ENCODE measurements around the gene NT5DC3. TPM values are rescaled to one million over a fixed set of nuclear protein-coding genes. Genes with fewer than 3 reads are reported as not detected.

The NT5DC3 gene
- total and polyA plus RNA-seq, 4 donors: 1.3 to 9.0 (median 4.4) TPM

DNA sequence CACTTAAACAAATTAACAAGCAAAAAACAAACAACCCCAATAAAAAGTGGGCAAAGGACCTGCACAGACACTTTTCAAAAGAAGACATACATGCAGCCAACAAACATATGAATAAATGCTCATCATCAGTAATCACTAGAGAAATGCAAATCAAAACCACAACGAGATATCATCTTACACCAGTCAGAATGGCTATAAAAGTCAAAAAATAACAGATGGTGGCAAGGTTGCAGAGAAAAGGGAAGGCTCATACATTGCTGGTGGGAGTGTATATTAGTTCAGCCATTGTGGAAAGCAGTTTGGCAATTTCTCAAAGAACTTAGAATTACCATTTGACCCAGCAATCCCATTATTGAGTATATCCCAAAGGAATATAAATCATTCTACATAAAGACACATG lies 34.6 kb upstream of the NT5DC3 start:
- Histone ChIP-seq H3K9ac (ENCODE audit: low read depth in 1 of 2, low read length in 2 of 2) (no peak overlapping the region), H3K9me3 (ENCODE audit: control insufficient read depth in 4 of 4, low read length in 3 of 4) (no peaks in the 10 kb centered on the region), H3K27me3 (ENCODE audit: control insufficient read depth in 4 of 4, insufficient read depth in 4 of 4, low read length in 3 of 4) (no peaks in the 10 kb centered on the region), H3K4me3 (ENCODE audit: low read depth in 1 of 3, low read length in 3 of 3) (no peak overlapping the region), H3K4me1 (ENCODE audit: control insufficient read depth in 4 of 4, insufficient read depth in 4 of 4, low read length in 3 of 4) (peaks cover 0 to 1% (median 0%) of the 10 kb centered on the region in 4 donors), H3K36me3 (ENCODE audit: control insufficient read depth in 4 of 4, insufficient read depth in 3 of 4, low read depth in 1 of 4, low read length in 3 of 4) (no peaks in the 10 kb centered on the region), H3K27ac (ENCODE audit: low read depth in 1 of 2, low read length in 2 of 2) (no peak overlapping the region)
- no peak for DNase-seq (ENCODE audit: low spot score)
- WGBS: 2% methylated on average over 1 of the region's 1 CpG
- TF ChIP-seq, protein P1, sequence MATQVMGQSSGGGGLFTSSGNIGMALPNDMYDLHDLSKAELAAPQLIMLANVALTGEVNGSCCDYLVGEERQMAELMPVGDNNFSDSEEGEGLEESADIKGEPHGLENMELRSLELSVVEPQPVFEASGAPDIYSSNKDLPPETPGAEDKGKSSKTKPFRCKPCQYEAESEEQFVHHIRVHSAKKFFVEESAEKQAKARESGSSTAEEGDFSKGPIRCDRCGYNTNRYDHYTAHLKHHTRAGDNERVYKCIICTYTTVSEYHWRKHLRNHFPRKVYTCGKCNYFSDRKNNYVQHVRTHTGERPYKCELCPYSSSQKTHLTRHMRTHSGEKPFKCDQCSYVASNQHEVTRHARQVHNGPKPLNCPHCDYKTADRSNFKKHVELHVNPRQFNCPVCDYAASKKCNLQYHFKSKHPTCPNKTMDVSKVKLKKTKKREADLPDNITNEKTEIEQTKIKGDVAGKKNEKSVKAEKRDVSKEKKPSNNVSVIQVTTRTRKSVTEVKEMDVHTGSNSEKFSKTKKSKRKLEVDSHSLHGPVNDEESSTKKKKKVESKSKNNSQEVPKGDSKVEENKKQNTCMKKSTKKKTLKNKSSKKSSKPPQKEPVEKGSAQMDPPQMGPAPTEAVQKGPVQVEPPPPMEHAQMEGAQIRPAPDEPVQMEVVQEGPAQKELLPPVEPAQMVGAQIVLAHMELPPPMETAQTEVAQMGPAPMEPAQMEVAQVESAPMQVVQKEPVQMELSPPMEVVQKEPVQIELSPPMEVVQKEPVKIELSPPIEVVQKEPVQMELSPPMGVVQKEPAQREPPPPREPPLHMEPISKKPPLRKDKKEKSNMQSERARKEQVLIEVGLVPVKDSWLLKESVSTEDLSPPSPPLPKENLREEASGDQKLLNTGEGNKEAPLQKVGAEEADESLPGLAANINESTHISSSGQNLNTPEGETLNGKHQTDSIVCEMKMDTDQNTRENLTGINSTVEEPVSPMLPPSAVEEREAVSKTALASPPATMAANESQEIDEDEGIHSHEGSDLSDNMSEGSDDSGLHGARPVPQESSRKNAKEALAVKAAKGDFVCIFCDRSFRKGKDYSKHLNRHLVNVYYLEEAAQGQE (IDR thresholded peaks at IDR 0.05): no peak
- TF ChIP-seq, protein P2, sequence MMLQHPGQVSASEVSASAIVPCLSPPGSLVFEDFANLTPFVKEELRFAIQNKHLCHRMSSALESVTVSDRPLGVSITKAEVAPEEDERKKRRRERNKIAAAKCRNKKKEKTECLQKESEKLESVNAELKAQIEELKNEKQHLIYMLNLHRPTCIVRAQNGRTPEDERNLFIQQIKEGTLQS (IDR thresholded peaks at IDR 0.05): no peak
- TF ChIP-seq EGR1 (IDR thresholded peaks at IDR 0.05; ENCODE audit: low read depth in 2 of 2) (no peak), JUND (IDR thresholded peaks at IDR 0.05) (no peak)
- TF ChIP-seq, protein P3, sequence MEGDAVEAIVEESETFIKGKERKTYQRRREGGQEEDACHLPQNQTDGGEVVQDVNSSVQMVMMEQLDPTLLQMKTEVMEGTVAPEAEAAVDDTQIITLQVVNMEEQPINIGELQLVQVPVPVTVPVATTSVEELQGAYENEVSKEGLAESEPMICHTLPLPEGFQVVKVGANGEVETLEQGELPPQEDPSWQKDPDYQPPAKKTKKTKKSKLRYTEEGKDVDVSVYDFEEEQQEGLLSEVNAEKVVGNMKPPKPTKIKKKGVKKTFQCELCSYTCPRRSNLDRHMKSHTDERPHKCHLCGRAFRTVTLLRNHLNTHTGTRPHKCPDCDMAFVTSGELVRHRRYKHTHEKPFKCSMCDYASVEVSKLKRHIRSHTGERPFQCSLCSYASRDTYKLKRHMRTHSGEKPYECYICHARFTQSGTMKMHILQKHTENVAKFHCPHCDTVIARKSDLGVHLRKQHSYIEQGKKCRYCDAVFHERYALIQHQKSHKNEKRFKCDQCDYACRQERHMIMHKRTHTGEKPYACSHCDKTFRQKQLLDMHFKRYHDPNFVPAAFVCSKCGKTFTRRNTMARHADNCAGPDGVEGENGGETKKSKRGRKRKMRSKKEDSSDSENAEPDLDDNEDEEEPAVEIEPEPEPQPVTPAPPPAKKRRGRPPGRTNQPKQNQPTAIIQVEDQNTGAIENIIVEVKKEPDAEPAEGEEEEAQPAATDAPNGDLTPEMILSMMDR (IDR thresholded peaks at IDR 0.05; ENCODE audit: low read depth, low read length, missing input control): no peak

DNA sequence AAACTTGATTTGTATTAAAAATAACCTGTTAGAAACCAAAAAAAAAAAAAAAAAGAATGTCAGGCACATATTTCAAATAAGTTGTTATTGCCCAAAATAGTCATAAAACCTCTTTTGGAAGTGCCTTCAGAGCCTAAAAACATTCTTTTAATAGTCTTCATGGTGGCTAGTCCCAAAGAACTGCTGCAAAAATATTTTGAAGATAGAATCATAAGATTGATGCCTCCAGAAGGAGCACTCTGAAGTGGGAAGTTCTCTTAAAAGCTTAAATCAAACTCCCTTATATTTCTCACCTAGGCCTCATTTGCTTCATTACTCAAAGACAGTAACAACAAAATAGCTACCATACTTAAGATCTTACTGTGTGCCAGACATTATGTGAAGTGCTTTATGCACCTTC lies 27.2 kb upstream of the NT5DC3 start:
- Histone ChIP-seq H3K4me1 (ENCODE audit: control insufficient read depth in 4 of 4, insufficient read depth in 4 of 4, low read length in 3 of 4) (peaks cover 1 to 8% (median 7%) of the 10 kb centered on the region in 4 donors), H3K27ac (ENCODE audit: low read depth in 1 of 2, low read length in 2 of 2) (no peak overlapping the region), H3K9ac (ENCODE audit: low read depth in 1 of 2, low read length in 2 of 2) (no peak overlapping the region), H3K9me3 (ENCODE audit: control insufficient read depth in 4 of 4, low read length in 3 of 4) (no peaks in the 10 kb centered on the region), H3K27me3 (ENCODE audit: control insufficient read depth in 4 of 4, insufficient read depth in 4 of 4, low read length in 3 of 4) (no peaks in the 10 kb centered on the region), H3K4me3 (ENCODE audit: low read depth in 1 of 3, low read length in 3 of 3) (no peak overlapping the region), H3K36me3 (ENCODE audit: control insufficient read depth in 4 of 4, insufficient read depth in 3 of 4, low read depth in 1 of 4, low read length in 3 of 4) (no peaks in the 10 kb centered on the region)
- TF ChIP-seq SP1 (IDR thresholded peaks at IDR 0.05): no peak
- no peak for TF ChIP-seq HNF4G (IDR thresholded peaks at IDR 0.05)
- no peak for TF ChIP-seq RXRA (IDR thresholded peaks at IDR 0.05)
- TF ChIP-seq FOXA1 (IDR thresholded peaks at IDR 0.05): no peak
- TF ChIP-seq HNF4A (conservative IDR thresholded peaks at IDR 0.05): no peak
- no peak for TF ChIP-seq FOXA2 (IDR thresholded peaks at IDR 0.05)
- TF ChIP-seq, protein P3 (IDR thresholded peaks at IDR 0.05; ENCODE audit: low read depth, low read length, missing input control): no peak
- no peak for TF ChIP-seq GABPA (IDR thresholded peaks at IDR 0.05 in 1 of 2, conservative IDR thresholded peaks at IDR 0.05 in 1 of 2)
- TF ChIP-seq JUND (IDR thresholded peaks at IDR 0.05): no peak
- no peak for TF ChIP-seq RAD21 (IDR thresholded peaks at IDR 0.05)
- TF ChIP-seq, protein P4, sequence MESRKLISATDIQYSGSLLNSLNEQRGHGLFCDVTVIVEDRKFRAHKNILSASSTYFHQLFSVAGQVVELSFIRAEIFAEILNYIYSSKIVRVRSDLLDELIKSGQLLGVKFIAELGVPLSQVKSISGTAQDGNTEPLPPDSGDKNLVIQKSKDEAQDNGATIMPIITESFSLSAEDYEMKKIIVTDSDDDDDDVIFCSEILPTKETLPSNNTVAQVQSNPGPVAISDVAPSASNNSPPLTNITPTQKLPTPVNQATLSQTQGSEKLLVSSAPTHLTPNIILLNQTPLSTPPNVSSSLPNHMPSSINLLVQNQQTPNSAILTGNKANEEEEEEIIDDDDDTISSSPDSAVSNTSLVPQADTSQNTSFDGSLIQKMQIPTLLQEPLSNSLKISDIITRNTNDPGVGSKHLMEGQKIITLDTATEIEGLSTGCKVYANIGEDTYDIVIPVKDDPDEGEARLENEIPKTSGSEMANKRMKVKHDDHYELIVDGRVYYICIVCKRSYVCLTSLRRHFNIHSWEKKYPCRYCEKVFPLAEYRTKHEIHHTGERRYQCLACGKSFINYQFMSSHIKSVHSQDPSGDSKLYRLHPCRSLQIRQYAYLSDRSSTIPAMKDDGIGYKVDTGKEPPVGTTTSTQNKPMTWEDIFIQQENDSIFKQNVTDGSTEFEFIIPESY (IDR thresholded peaks at IDR 0.05): no peak
- no peak for TF ChIP-seq NR2F2 (IDR thresholded peaks at IDR 0.05)
- TF ChIP-seq, protein P1 (IDR thresholded peaks at IDR 0.05): no peak
- TF ChIP-seq YY1 (IDR thresholded peaks at IDR 0.05): no peak
- TF ChIP-seq, protein P5, sequence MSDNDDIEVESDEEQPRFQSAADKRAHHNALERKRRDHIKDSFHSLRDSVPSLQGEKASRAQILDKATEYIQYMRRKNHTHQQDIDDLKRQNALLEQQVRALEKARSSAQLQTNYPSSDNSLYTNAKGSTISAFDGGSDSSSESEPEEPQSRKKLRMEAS (IDR thresholded peaks at IDR 0.05): no peak
- TF ChIP-seq EGR1 (IDR thresholded peaks at IDR 0.05; ENCODE audit: low read depth in 2 of 2): no peak
- no peak for TF ChIP-seq TAF1 (conservative IDR thresholded peaks at IDR 0.05)
- TF ChIP-seq, protein P2 (IDR thresholded peaks at IDR 0.05): no peak
- no peak for DNase-seq (ENCODE audit: low spot score)
